Colonic mucosa (tissue), 4 donors: Measurements from ENCODE around the gene GPC5. TPM values are rescaled to one million over a fixed set of nuclear protein-coding genes. Genes with fewer than 3 reads are reported as not detected.

ENCODE experiments used
- DNase-seq: peaks from one replicate; pipeline ENCODE4 v3.0.0-alpha.2; 2020
- H3K27ac ChIP-seq: fragments of 200-600 bp; one replicate; pipeline ENCODE4 v1.8.0; 2021
- H3K27me3 ChIP-seq: fragments of 200-600 bp; one replicate; pipeline ENCODE4 v1.8.0; 2021
- H3K36me3 ChIP-seq: fragments of 200-600 bp; one replicate; pipeline ENCODE4 v1.8.0; 2021
- H3K4me1 ChIP-seq: fragments of 200-600 bp; one replicate; pipeline ENCODE4 v1.8.0; 2021; ENCODE audit warnings: mild to moderate bottlenecking
- H3K4me3 ChIP-seq: fragments of 200-600 bp; one replicate; pipeline ENCODE4 v1.8.0; 2021
- H3K9ac ChIP-seq, 2 donors: one replicate each; pipeline ENCODE4 v1.7.0; 2013; ENCODE audit warnings: control low read depth in 2 of 2, low read depth in 2 of 2, low read length in 2 of 2
- H3K9me3 ChIP-seq: fragments of 200-600 bp; one replicate; pipeline ENCODE4 v1.8.0; 2021
- intact Hi-C: fragments of 100-400 bp; cut with DNase I; formaldehyde crosslinking; loops from one replicate; pipeline ENCODE4 v1.14.1; 2022
- total RNA-seq, 2 donors: library from RNA; stranded (reverse); fragmentation: NEBNext Ultra II Directional in 1 of 2; extraction: Animal tissue kit (Norgen Biotek cat#: 25700) in 1 of 2; gene quantifications; one replicate each; pipeline ENCODE4 v1.2.1, GENCODE V29; 2021
- TF ChIP-seq, protein P1 (sequence below): fragments of 200-600 bp; IDR thresholded peaks from one replicate; pipeline ENCODE4 v1.8.0; 2022; ENCODE audit warnings: antibody characterized with exemption, mild to moderate bottlenecking
- donor health status: healthy.
- donor health status: DM: no; HTN: no; CAD: no.
- donor health status: DM: no; HTN: no; CAD: no.

Gene GPC5
- total RNA-seq, 2 donors from 2014 or later: 0.42 TPM; not detected in 1

DNA sequence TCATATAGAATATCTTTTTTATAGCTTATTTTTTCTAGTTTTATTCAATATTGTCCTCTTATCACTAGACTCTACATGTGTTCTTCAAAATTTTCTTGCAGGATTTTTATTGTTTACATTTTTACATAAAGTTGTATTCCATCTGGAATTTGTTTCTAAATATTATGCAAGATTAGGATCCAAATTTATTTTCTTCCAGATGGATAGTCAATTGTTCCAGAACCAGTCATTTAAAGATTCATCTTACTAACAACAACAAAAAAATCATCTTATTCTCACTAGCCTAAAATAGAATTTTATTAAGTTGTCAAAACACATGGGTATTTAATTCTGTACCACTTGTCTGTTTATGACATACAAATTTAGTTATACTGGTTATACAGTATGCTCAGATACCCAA is 1437.8 kb downstream of the GPC5 start:
- TF ChIP-seq, protein P1, sequence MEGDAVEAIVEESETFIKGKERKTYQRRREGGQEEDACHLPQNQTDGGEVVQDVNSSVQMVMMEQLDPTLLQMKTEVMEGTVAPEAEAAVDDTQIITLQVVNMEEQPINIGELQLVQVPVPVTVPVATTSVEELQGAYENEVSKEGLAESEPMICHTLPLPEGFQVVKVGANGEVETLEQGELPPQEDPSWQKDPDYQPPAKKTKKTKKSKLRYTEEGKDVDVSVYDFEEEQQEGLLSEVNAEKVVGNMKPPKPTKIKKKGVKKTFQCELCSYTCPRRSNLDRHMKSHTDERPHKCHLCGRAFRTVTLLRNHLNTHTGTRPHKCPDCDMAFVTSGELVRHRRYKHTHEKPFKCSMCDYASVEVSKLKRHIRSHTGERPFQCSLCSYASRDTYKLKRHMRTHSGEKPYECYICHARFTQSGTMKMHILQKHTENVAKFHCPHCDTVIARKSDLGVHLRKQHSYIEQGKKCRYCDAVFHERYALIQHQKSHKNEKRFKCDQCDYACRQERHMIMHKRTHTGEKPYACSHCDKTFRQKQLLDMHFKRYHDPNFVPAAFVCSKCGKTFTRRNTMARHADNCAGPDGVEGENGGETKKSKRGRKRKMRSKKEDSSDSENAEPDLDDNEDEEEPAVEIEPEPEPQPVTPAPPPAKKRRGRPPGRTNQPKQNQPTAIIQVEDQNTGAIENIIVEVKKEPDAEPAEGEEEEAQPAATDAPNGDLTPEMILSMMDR: no peak
- intact Hi-C loops: no loop called here
- no peaks in the 10 kb centered on the region for H3K27me3 ChIP-seq

DNA sequence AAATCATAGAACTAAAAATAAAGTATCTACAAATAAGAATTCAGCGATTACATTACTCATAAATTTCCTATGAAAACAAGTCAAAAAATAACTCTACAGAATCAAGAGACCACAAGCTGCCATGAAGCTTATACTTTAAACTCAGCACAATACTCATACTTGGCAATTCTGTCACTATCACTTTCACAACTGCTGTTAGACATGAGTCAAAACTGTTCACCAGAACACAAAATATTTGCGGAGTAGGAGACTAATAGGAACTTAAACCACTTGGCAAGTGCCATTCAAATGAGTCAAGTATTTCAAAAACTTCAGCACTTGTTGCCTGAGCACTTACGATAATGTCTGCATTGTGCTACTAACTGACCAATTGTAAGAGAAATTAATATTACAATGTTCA is 1440.4 kb downstream of the GPC5 start:
- no peak overlapping the region for H3K27ac ChIP-seq
- H3K9me3 ChIP-seq: no peaks in the 10 kb centered on the region
- no peak overlapping the region for H3K4me3 ChIP-seq
- no peaks in the 10 kb centered on the region for H3K4me1 ChIP-seq
- no peaks in the 10 kb centered on the region for H3K36me3 ChIP-seq
- DNase-seq: no peak
- H3K9ac ChIP-seq: no peak overlapping the region
- intact Hi-C loops: no loop called here
- TF ChIP-seq, protein P1: no peak
- no peaks in the 10 kb centered on the region for H3K27me3 ChIP-seq

More for the DNA sequence above, 1437.8 kb downstream of the GPC5 start:
- no peak for DNase-seq
- Histone ChIP-seq H3K4me1 (no peaks in the 10 kb centered on the region), H3K27ac (no peak overlapping the region), H3K9ac (no peak overlapping the region), H3K9me3 (no peaks in the 10 kb centered on the region), H3K4me3 (no peak overlapping the region), H3K36me3 (no peaks in the 10 kb centered on the region)

DNA sequence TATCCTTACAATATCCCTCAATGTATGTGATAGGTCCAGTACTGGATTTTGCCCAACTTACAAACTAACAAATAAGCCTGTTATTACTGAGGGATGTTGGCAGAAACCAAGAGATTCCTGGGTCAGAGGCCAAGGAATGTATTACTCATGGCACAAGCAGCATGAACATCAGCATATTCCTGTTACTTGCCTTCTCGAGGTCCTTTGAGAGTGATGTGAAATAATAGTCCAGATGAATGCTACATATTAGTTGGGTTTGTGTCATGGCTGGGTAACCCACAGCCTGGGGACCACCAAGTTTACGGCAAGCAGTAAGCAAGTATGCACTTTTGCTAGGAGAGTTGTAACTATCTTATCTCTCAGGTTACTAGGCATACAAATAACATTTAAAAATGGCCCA is 1443.7 kb downstream of the GPC5 start:
- H3K27me3 ChIP-seq: no peaks in the 10 kb centered on the region
- H3K9ac ChIP-seq: no peak overlapping the region
- no peaks in the 10 kb centered on the region for H3K4me1 ChIP-seq
- TF ChIP-seq, protein P1: no peak
- no peaks in the 10 kb centered on the region for H3K9me3 ChIP-seq
- H3K4me3 ChIP-seq: no peak overlapping the region
- H3K36me3 ChIP-seq: no peaks in the 10 kb centered on the region
- H3K27ac ChIP-seq: no peak overlapping the region
- intact Hi-C loops: no loop called here
- DNase-seq: no peak

- Histone ChIP-seq H3K9ac (no peak overlapping the region), H3K27ac (no peak overlapping the region), H3K4me1 (no peaks in the 10 kb centered on the region), H3K27me3 (no peaks in the 10 kb centered on the region), H3K4me3 (no peak overlapping the region), H3K9me3 (no peaks in the 10 kb centered on the region), H3K36me3 (no peaks in the 10 kb centered on the region)
- intact Hi-C loops: no loop called here
- no peak for DNase-seq
- TF ChIP-seq, protein P1: no peak
Observed at GRCh38 chr13:92843549-92843948, 1445.1 kb downstream of the GPC5 start.

- intact Hi-C loops: no loop called here
Observed at GRCh38 chr13:92849381-92849780, 1451.0 kb downstream of the GPC5 start.

More at GRCh38 chr13:92849381-92849780, 1451.0 kb downstream of the GPC5 start:
- TF ChIP-seq, protein P1: no peak
- DNase-seq: no peak
- Histone ChIP-seq H3K4me1 (no peaks in the 10 kb centered on the region), H3K9ac (no peak overlapping the region), H3K36me3 (no peaks in the 10 kb centered on the region), H3K4me3 (no peak overlapping the region), H3K27me3 (no peaks in the 10 kb centered on the region), H3K9me3 (no peaks in the 10 kb centered on the region), H3K27ac (no peak overlapping the region)
